Keratinocyte (primary cell): ENCODE data around the gene DAPL1. TPM values are rescaled to one million over a fixed set of nuclear protein-coding genes. Genes with fewer than 3 reads are reported as not detected.

Experiments used
- DNase-seq: peaks from one replicate; pipeline ENCODE4 v3.0.0-alpha.2; 2011; ENCODE audit warnings: low read depth, missing footprints, low spot score
- FAIRE-seq: peaks from 2 replicates; lab custom pipeline; 2011; peaks lifted over from hg19 to GRCh38; lab: Jason Lieb, UNC
- H2AFZ ChIP-seq: 2 replicates; pipeline ENCODE4 v1.6.0; 2012; ENCODE audit warnings: low read length, control low read depth, inconsistent platforms; ENCODE audit not compliant: control insufficient read depth
- H3K27ac ChIP-seq: 2 replicates; pipeline ENCODE4 v1.5.1; 2011; ENCODE audit warnings: low read length; ENCODE audit not compliant: control insufficient read depth, insufficient read depth
- H3K27me3 ChIP-seq: 3 replicates; pipeline ENCODE4 v1.6.0; 2011; ENCODE audit warnings: low read length; ENCODE audit not compliant: control insufficient read depth, insufficient read depth; ENCODE audit errors: extremely low read depth
- H3K36me3 ChIP-seq, 2 experiments: 2 replicates in 1 of 2; 3 replicates in 1 of 2; pipeline ENCODE4 v1.5.1; 2011; ENCODE audit warnings: low read length in 2 of 2, mild to moderate bottlenecking in 1 of 2; ENCODE audit not compliant: control insufficient read depth in 2 of 2, insufficient read depth in 2 of 2; ENCODE audit errors: extremely low read depth in 1 of 2
- H3K4me1 ChIP-seq: 3 replicates; pipeline ENCODE4 v1.5.1; 2011; ENCODE audit warnings: low read length; ENCODE audit not compliant: control insufficient read depth, insufficient read depth; ENCODE audit errors: extremely low read depth
- H3K4me2 ChIP-seq: 3 replicates; pipeline ENCODE4 v1.6.0; 2011; ENCODE audit warnings: low read depth, low read length; ENCODE audit not compliant: control insufficient read depth, insufficient read depth; ENCODE audit errors: extremely low read depth
- H3K4me3 ChIP-seq, 3 experiments: fragments of 200-600 bp in 1 of 3; sonication (generic) in 1 of 3; 2 replicates in 2 of 3; 3 replicates in 1 of 3; pipeline ENCODE4 v1.5.1; 2011 to 2016; ENCODE audit warnings: low read length in 3 of 3, mild to moderate bottlenecking in 3 of 3, control low read depth in 2 of 3, inconsistent platforms in 1 of 3, low read depth in 1 of 3, mixed read lengths in 1 of 3, mixed run types in 1 of 3, moderate library complexity in 1 of 3; ENCODE audit not compliant: control insufficient read depth in 2 of 3, insufficient read depth in 2 of 3; ENCODE audit errors: extremely low read depth in 1 of 3
- H3K79me2 ChIP-seq: 2 replicates; pipeline ENCODE4 v1.6.0; 2012; ENCODE audit warnings: low read length; ENCODE audit not compliant: control insufficient read depth, insufficient read depth
- H3K9ac ChIP-seq: 3 replicates; pipeline ENCODE4 v1.6.0; 2011; ENCODE audit warnings: low read length; ENCODE audit not compliant: control insufficient read depth, insufficient read depth; ENCODE audit errors: extremely low read depth
- H3K9me1 ChIP-seq: 3 replicates; pipeline ENCODE4 v1.6.0; 2011; ENCODE audit warnings: low read length; ENCODE audit not compliant: control insufficient read depth, insufficient read depth; ENCODE audit errors: extremely low read depth
- H3K9me3 ChIP-seq: 2 replicates; pipeline ENCODE4 v1.5.1; 2012; ENCODE audit warnings: low read depth, low read length; ENCODE audit not compliant: control insufficient read depth
- H4K20me1 ChIP-seq: 3 replicates; pipeline ENCODE4 v1.6.0; 2011; ENCODE audit warnings: low read length; ENCODE audit not compliant: control insufficient read depth, insufficient read depth; ENCODE audit errors: extremely low read depth
- CTCF ChIP-seq, 3 experiments: IDR thresholded peaks in 1 of 3; conservative IDR thresholded peaks in 1 of 3; optimal IDR thresholded peaks in 1 of 3; 2 replicates in 2 of 3; 3 replicates in 1 of 3; pipeline versions ENCODE3 to v1.5.1; 2011; ENCODE audit warnings: low read length in 3 of 3, mild to moderate bottlenecking in 3 of 3, moderate library complexity in 2 of 3, control low read depth in 1 of 3, inconsistent platforms in 1 of 3; ENCODE audit not compliant: insufficient read depth in 2 of 3; ENCODE audit errors: extremely low read depth in 1 of 3
- EZH2 ChIP-seq: IDR thresholded peaks from one replicate; pipeline ENCODE4 v1.6.1; 2012; ENCODE audit warnings: inconsistent platforms, mild to moderate bottlenecking, low read length, moderate library complexity
- dilution Hi-C: fragments of 300-500 bp; cut with MboI; formaldehyde crosslinking; loops from one replicate; pipeline ENCODE4 v1.7.0; 2020; ENCODE audit warnings: low sequenced_read_pairs; ENCODE audit not compliant: extremely low pct_ligation_motif_present
- polyA plus RNA-seq, 5 experiments: library from polyadenylated mRNA; depleted of rRNA in 3 of 5; stranded (reverse) in 3 of 5; stranded (forward) in 1 of 5; unstranded in 1 of 5; fragments of >200 nt; gene quantifications; 1 replicate in 1 of 5; 2 replicates in 3 of 5; 3 replicates in 1 of 5; pipeline versions ENCODE4 v1.2.1 to v1.2.3, GENCODE V29; 2011 to 2012; ENCODE audit warnings: missing spikeins in 2 of 5, low read depth in 1 of 5, low replicate concordance in 1 of 5

The DAPL1 gene
- polyA plus RNA-seq, 1 donor (not counting 4 experiments of a cell fraction or from before 2014, with no cell fraction given) = 4.8 TPM

- FAIRE-seq (no peak), DNase-seq (no peak)
- Histone ChIP-seq H3K36me3 (no peaks in the 10 kb centered on the region), H3K9me1 (no peaks in the 10 kb centered on the region), H2AFZ (no peak overlapping the region), H3K4me3 (no peak overlapping the region), H3K27me3 (no peaks in the 10 kb centered on the region), H4K20me1 (no peaks in the 10 kb centered on the region), H3K27ac (no peak overlapping the region), H3K4me2 (no peak overlapping the region), H3K79me2 (no peaks in the 10 kb centered on the region), H3K9ac (no peak overlapping the region), H3K9me3 (no peaks in the 10 kb centered on the region), H3K4me1 (peaks cover 6% of the 10 kb centered on the region)
- dilution Hi-C loops = no loop called here
- no peak for TF ChIP-seq EZH2
- TF ChIP-seq CTCF (optimal IDR thresholded peaks at IDR 0.05 in 1 of 3, IDR thresholded peaks at IDR 0.05 in 1 of 3, conservative IDR thresholded peaks at IDR 0.05 in 1 of 3; ENCODE audit: extremely low read depth in 1 of 3, insufficient read depth in 2 of 3, low read length in 3 of 3) = no peak
These were observed 10.1 kb downstream of the DAPL1 start for GRCh38 chr2:158805255-158805654.

GRCh38 chr2:158805936-158806335 lies 10.8 kb downstream of the DAPL1 start:
- no peak overlapping the region for H3K4me3 ChIP-seq
- TF ChIP-seq EZH2 (no peak), CTCF (optimal IDR thresholded peaks at IDR 0.05 in 1 of 3, IDR thresholded peaks at IDR 0.05 in 1 of 3, conservative IDR thresholded peaks at IDR 0.05 in 1 of 3; ENCODE audit: extremely low read depth in 1 of 3, insufficient read depth in 2 of 3, low read length in 3 of 3) (no peak)
- no peak overlapping the region for H3K9ac ChIP-seq
- H3K27me3 ChIP-seq = no peaks in the 10 kb centered on the region
- H3K4me2 ChIP-seq = no peak overlapping the region
- H2AFZ ChIP-seq = no peak overlapping the region
- FAIRE-seq (no peak), DNase-seq (no peak)
- H3K4me1 ChIP-seq = peaks cover 7% of the 10 kb centered on the region
- H3K79me2 ChIP-seq = no peaks in the 10 kb centered on the region
- H3K36me3 ChIP-seq = no peaks in the 10 kb centered on the region
- H4K20me1 ChIP-seq = no peaks in the 10 kb centered on the region
- dilution Hi-C loops = no loop called here
- no peak overlapping the region for H3K27ac ChIP-seq
- H3K9me1 ChIP-seq = no peaks in the 10 kb centered on the region
- no peaks in the 10 kb centered on the region for H3K9me3 ChIP-seq
